ENCODE measurements around the gene ZNF48.

ZNF48 gene

GRCh38 chr16:30407804-30408534 lies 12.7 kb downstream of the ZNF48 start:
- TF ChIP-seq CTCF (IDR thresholded peaks at IDR 0.05), result no peak

GRCh38 chr16:30409125-30410060 lies 14.2 kb downstream of the ZNF48 start:
- TF ChIP-seq CTCF (IDR thresholded peaks at IDR 0.05), result peak; percentile 90

- TF ChIP-seq CTCF (IDR thresholded peaks at IDR 0.05), result no peak
Observed at GRCh38 chr16:30413112-30413806, 18.0 kb downstream of the ZNF48 start.

GRCh38 chr16:30414159-30414558 lies 18.9 kb downstream of the ZNF48 start:
- no peak for TF ChIP-seq CTCF (IDR thresholded peaks at IDR 0.05)

- TF ChIP-seq CTCF (IDR thresholded peaks at IDR 0.05), result no peak
Observed at GRCh38 chr16:30416047-30416603, 20.9 kb downstream of the ZNF48 start.

GRCh38 chr16:30416624-30417528 lies 21.7 kb downstream of the ZNF48 start:
- TF ChIP-seq CTCF (IDR thresholded peaks at IDR 0.05), result no peak

All from LNCAP (cell line).